HG02884 (cell line): Measurements from ENCODE around the gene ZNF626.
A peak's percentile ranks its signal among the peaks of the same experiment; 100 is the strongest.
"Not testable (repeated sequence)": the region's sequence is repeated elsewhere in the genome, so short reads cannot be mapped to it uniquely, and the experiment has no call there.

Source experiments
- ATAC-seq: cut with Tn5 transposase; IDR thresholded peaks from one replicate; pipeline ENCODE4 v1.9.1; 2021; ENCODE audit warnings: mild to moderate bottlenecking, moderate library complexity; ENCODE audit not compliant: unreplicated experiment

ZNF626 gene

DNA sequence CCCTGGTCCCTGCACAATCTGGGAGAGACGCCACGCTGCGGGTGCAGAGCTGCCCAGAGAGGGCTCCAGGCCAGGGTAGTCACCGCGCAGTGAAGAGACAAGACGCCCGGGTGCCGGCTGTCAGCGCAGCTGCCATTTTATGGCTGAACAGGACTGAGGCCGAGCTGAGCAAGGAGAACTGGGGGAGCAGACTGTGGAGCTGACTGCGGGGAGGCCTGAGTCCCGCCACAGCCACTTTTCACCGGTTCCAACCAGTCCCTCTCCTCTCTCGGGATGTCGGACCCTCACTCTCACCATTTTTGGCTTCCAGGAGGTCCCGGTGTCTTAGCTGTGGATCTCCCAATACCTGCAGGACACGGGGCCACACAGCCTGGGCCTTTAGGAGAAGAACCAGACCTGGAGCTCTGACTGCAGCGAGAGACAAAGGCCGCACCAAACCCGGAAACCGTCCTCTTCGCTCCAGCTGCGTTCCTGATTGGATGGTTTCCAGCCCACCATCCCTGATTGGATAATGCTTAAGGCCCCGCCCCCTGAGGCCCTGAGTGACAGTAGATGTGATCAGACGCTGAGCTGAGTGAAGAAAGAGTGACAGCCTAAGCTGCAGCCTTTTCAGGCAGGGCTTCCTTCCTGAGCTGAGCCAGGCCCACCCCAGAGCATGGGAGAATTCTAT, at the start of gene ZNF626:
ZNF626 (minus strand) TSS at position 422 of the 670 bp plus-strand sequence; CDS start at position 297, 125 bp downstream.
- ATAC-seq, result peak; percentile 92

DNA sequence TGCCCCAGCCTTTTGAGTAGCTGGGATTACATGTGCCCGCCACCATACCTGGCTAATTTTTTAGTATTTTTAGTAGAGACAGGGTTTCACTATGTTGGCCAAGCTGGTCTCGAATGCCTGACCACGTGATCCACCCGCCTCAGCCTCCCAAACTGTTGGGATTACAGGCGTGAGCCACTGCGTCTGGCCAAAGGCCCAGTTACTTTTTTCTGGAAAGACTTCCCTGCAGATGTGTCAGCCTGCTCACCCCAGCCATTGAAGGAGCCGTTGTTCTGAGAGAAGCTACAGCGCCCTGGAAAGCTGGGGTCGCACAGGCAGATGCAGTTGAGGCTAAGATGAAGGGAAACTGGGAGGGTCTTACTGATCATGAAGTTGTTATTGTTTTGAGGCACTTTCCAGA, 7.9 kb upstream of the ZNF626 start:
- ATAC-seq, result no peak

DNA sequence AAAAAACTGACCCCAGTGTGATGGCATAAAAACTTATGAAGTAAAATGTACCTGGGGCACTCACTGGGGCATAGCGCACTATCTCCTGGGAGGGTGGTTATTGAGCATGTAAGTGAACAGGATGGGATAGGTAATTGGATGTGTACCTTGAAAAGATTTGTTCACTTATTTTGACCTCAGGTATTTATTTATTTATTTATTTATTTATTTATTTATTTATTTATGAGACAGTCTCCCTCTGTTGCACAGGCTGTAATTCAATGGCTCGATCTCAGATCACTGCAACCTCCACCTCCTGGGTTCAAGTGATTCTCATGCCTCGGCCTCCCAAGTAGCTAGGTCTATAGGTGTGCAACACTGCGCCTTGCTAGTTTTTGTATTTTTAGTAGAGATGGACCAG, 5.9 kb upstream of the ZNF626 start:
- no peak for ATAC-seq

DNA sequence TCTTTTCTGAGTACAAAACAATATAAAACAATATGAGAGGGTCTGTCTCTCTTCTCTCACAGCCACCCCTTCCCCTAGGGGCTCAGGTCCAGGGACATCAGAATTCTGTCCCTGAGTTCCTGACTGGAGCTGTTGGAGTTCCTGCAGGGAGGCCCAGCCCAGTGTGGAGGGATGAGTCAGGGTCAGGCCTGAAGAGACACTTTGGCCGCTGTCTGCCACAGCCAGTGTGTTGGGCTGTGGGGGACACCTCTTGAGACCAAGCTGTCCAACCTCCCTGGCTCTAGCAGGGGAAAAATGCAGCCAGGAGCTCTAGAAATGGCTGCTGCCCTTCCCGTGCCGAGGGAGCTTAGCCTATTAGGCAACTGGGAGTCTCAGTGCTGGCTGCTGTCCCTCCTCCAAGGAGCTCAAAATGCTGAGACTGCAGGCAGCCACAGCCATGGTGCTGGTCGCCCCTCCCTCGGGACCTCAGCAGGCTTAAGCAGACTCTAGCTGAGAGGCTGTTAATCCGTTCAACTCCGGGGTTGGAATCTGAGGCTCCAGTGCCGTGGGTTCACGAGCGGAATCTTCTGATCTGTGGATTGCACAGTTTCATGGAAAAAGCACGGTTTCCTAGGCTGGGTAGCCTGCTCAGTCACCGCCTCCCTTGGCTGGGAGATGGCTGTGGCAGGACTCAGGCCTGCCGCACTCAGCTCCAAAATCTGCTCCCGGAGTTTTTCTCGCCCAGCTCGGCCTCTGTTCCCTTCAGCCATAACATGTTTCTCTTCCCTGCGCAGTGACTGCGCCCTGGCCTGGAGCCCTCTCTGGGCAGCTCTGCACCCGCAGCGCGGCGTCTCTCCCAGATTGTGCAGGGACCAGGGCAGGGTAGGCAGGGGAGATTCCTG, 3.8 kb upstream of the ZNF626 start:
- no peak for ATAC-seq

DNA sequence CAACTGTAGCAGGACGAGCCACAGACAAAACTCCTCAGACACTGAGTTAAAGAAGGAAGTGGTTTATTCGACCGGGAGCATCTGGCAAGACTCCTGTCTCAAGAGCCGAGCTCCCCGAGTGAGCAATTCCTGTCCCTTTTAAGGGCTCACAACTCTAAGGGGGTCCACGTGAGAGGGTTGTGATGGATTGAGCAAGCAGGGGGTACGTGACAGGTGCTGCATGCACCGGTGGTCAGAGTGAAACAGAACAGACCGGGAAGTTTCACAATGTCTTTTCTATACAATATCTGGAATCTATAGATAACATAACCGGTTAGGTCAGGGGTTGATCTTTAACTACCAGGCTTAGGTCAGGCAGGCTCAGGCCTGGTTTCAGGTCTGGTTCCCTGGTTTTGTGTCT, 3.1 kb upstream of the ZNF626 start:
- not testable (repeated sequence) for ATAC-seq

DNA sequence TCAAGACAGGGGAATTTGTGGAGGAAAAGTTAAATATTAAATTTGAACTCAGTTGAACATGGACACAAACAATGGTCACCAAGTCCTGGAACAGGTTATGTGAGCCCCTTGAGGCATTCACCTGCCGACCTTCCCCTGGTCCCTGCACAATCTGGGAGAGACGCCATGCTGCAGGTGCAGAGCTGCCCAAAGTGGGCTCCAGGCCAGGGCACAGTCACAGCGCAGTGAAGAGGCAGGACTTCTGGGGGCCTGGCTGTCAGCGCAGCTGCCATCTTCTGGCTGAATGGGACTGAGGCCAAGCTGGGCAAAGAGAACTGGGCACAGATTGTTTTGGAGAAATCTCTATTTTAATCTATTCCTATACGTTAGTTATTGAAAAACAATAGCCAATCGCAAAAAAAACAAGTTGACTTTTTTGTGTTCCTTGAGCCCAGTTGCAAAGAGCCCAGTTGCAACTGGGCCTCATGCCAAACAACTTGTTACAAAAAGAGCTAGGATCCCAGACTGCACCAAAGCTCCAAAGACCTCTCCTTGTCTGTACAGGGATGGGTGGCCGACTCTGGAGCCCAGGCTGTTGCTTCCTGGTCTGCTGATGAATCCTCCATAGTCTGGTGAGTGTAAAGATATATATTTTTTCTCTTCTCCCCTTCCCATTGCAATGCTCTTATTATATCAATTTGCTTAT, 1.2 kb upstream of the ZNF626 start:
- no peak for ATAC-seq

DNA sequence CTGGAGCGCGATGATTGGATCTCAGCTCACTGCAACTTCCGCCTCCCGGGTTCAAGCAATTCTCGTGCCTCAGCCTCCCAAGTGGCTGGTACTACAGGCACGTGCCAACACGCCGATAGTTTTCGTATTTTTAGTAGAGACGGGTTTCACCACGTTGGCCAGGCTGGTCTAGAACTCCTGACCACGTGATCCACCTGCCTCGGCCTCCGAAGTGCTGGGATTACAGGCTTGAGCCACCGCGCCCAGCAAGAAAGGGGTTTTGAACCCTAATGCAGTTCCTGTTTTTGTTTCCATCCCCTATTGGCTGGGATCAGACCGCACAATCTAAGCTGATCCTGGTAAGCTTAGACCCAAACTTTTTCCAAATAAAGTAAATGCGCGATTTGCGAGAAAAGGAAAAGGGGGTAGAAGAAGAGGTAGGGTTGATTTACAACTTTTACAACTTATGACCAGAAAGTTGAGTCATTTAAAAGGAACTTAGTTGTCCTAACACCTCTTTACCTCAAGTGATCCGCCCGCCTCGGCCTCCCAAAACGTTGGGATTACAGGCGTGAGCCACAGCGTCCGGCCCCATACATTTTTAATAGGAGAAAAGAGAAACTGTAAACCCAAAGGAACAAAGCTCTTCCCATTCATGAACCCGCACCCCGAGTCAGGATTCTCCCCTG, 764 bp downstream of the ZNF626 start:
- ATAC-seq, result no peak

DNA sequence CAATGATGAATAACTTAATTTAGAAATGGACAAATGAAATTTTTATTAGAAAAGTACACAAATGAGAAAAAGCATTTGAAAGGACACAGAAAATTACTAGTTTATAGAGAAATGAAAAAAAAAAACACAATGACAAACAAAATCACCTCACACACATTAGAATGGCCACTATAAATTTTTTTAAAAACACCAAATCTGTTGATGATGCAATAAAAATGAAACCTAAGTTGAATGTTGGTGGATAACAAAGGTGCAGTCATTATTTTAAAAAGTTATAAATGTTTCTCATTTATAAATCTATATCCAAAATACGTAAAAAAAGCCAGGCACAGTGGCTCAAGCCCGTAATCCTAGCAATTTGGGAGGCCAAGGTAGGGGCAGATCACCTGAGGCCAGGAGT, 20.8 kb downstream of the ZNF626 start:
- ATAC-seq, result no peak

DNA sequence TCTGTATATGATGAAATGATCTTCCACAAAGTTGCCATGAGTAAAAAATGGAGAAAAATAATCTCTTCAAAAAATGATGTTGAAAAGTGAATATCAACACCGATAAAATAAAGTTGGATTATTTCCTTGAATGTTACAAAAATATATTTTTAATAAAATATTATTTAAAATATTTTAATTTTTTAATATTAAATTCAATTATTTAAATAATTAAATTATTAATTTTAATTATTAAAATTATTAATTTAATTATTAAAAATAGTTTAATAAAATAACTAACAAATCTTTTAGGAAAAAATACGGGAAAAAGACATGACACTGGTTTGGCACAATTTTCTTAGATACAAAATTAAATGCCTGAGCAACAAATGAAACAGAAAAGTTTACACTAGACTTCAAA, 21.3 kb downstream of the ZNF626 start:
- no peak for ATAC-seq

DNA sequence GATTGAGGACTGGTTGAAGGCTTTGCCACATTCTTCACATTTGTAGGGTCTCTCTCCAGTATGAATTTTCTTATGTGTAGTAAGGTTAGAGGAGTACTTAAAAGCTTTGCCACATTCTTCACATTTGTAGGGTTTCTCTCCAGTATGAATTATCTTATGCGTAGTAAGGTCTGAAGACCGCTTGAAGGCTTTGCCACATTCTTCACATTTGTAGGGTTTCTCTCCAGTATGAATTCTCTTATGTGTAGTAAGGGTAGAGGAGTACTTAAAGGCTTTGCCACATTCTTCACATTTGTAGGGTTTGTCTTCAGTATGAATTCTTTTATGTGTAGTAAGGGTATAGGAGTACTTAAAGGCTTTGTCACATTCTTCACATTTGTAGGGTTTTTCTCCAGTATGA, 36.8 kb downstream of the ZNF626 start:
- ATAC-seq, result not testable (repeated sequence)

DNA sequence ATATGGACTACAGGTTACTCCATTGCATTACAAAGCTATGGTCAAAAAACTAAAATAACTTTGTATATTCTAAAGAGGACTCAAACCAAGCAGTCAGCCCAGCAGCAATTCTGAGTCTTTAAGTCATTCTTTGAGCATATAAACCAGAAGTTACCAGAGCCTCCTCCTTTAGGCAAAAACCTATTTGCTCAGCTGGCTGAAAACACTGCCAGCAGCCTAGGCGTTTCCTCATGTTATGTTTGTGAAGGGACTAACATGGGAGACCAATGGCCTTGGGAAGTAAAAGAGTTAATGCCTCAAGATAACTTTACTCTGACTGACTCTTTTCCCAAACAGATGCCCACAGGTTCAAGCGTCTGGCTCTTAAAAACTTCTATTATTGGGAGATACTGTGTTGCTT, 45.3 kb downstream of the ZNF626 start:
- ATAC-seq, result no peak

DNA sequence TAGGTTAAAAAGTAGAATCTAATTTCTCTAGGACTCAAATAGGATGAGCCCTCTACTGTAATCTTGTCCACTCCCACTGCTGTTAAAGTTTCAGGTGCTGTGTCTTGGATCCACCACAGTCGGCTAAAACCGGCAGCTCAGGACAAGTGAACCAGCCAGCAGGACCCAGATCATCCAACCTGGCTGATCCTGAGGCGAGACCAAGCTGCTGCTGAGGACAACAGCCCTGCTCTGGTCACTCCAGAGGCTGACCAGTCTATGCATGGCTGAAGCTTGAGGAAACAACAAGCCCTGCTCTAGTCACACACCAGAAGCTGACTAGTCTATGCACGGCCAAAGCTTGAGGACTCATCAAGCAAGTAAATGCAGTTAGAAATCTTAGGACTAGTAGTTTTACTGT, 46.4 kb downstream of the ZNF626 start:
- not testable (repeated sequence) for ATAC-seq

DNA sequence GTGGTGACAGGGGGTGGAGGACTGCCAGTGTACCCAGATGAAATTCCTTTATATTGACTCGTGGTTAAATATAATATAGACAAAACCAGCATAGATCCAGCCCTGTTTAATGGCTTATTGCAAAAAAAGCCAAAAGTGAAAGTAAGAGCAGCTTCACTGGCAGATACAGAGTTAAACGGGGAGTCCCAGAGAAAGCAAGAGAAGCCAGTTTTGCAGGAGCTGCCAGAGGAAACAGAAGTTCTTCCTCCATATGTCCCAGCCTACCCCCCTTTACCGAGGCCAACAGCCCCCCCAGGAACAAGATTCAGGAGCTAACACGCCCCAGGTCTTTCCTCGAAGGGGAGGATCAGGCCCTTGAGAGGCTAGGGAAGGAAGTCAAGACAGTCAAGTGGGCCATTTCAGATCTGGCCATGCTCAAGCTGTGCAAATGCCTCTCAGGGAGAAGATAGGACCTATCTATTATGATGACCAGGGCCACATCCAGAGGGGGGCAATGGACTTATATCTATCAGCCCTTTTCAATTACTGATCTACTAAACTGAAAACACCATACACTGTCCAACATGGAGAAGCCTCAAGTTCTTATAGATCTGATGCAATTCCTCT, 48.6 kb downstream of the ZNF626 start:
- ATAC-seq, result no peak

DNA sequence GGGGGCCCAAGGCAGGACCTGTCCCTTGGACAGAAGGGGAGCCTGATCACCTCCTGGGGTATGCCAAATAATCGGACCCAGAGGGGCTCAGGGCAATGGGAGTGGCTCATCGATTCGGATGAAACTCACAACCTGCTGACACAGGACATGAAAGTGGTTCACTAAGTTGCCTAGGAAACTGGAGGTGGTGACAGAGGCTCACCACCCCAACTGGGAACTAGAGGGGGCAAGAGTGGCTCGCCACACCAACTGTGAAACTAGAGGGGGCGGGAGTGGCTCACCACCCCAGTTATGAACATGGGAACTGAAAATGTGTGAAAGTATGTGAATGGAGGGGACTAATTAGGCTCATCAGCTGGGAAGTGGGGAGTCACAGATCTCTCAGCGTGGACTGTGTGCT, 49.5 kb downstream of the ZNF626 start:
- ATAC-seq, result no peak

DNA sequence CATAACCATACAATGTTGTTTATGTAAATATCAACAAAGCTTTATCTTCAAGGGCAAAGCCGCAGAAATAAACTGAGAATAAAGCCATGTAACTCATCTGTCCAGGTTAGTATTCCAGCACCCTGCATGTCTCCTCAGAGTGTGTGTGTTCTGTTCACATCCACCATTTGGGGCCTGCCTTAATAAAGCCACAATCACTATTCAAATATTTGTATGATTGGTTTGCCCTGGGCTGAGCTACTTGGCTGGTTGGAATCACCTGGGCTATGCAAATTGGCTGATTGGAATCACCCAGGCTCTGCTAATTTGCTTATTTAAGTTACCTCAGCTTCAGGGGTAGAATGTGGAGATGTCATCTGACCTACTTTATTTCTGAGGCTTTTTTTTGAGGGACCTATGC, 53.4 kb downstream of the ZNF626 start:
- no peak for ATAC-seq
